ENCODE measurements around the gene STUB1. TPM values are rescaled to one million over a fixed set of nuclear protein-coding genes. Genes with fewer than 3 reads are reported as not detected.
A peak's percentile ranks its signal among the peaks of the same experiment; 100 is the strongest.
"Not testable (repeated sequence)": the region's sequence is repeated elsewhere in the genome, so short reads cannot be mapped to it uniquely, and the experiment has no call there.

The STUB1 gene
- total RNA-seq, 1 experiment from 2014 or later = 83.1 TPM

DNA sequence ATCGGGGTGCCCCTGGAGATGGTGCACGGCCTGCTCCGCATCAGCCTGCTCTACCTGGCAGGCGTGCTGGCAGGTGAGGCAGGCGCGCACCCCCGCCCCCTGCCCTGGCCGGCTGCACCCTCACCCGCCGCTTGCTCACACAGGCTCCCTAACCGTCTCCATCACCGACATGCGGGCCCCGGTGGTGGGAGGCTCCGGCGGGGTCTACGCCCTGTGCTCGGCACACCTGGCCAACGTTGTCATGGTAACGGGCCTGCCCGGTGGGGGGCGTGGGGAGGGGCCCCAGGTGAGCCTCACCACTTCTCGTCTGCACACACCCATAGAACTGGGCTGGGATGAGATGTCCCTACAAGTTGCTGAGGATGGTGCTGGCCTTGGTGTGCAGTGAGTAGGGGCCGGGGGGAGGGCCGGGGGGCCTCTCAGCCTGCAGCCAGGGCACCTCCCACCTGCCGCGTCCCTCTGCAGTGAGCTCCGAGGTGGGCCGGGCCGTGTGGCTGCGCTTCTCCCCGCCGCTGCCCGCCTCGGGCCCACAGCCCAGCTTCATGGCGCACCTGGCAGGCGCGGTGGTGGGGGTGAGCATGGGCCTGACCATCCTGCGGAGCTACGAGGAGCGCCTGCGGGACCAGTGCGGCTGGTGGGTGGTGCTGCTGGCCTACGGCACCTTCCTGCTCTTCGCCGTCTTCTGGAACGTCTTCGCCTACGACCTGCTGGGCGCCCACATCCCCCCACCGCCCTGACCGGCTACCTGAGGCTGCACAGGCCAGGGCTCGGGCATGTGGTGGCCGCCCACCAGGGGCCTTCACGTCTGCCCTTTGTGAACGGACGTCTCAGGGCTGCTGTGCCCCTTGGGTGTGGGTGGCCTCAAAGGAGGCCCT lies 2.7 kb upstream of the STUB1 start:
- DNase-seq (ENCODE audit: extremely low read depth, low read depth) = no peak

DNA sequence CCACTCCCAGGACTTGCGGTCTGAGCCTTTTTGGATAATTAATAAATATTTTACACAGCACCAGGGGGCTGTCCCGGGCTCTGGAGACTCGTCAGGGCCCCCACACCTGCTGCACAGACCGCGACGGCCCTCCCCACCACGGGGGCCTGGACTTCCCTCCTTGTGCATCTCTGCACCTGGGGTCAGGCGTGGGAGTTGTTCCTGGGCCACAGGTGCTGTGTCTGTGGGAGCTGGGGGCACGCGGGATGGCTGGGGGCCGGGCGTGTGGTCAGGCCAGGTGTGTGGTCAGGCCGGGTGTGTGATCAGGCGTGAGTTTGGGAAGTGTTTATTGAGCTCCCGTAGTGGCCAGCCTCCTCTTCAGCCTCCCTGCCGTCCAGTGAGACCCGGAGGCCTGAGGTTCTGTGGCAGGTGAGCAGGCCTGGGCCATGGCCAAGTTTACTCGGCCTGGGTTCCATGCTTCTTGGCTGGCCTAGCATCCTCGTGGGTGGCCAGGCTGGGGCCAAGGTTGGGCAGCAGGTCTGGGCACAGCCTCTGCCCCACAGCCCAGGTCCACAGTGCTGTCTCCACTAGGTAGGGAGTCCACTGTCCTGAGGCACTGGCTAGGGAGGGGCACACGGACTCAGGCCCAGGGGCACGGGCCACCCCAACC lies 1.9 kb upstream of the STUB1 start:
- no peak for DNase-seq (ENCODE audit: extremely low read depth, low read depth)

DNA sequence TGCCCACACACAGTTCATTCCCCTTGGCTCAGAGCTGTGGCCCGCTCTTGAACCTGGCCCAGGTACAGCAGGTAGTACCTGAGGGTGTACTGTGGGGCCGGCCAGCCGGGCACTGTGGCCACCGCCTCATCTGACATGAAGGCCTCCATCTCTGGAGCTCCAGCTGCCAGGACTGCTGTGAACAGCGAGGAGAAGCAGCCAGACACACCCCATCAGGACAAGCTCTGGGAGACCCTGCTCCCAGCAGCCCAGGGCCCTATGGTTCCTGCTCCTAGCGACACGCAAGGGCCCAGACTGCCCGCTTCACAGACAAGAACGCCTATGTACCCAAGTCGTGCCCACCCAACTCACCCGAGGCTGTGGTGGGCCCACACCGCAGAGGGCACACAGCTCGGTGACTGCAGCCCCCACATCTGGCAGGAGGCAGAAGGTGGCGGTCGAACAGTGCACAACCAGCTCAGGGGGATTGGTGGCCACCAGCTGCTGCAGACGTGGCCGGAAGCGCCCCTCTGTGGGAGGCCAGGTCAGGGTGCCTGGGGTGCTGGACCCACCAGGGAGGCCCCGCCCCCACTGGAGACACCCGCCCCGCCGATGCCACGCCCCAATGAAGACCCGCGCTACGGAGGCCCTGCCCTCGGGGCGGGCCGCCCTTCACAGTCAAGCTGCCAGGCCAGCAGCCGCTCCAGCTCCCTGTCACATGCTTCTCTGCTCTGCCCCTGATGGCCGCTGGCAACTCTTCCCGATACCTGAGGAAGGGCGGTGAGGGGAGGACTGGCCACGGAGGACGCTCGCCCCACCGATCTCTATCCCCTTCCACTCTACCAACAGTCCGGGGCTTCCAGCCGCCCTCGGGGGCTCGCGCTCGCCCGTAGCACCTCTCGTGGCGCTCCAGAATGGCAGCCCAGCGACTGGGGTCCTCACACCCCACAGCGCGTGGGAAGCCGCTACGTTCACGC lies 1.1 kb upstream of the STUB1 start:
- no peak for DNase-seq (ENCODE audit: extremely low read depth, low read depth)

DNA sequence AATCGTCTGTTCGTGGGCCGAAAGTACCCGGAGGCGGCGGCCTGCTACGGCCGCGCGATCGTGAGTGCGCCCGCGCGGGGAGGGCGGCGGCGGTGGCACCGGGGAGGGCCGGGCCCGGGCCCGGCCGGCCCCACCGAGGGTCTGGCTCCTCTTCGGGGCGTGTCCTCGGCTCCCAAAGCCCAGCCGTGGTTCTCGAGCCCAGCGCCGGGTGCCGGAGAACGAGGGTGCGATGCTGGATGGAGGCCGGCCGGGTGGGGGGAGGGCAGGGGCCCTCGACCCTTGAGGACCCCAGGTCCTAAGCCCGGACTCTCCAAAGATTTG lies 375 bp downstream of the STUB1 start:
- DNase-seq (ENCODE audit: extremely low read depth, low read depth) = no peak

DNA sequence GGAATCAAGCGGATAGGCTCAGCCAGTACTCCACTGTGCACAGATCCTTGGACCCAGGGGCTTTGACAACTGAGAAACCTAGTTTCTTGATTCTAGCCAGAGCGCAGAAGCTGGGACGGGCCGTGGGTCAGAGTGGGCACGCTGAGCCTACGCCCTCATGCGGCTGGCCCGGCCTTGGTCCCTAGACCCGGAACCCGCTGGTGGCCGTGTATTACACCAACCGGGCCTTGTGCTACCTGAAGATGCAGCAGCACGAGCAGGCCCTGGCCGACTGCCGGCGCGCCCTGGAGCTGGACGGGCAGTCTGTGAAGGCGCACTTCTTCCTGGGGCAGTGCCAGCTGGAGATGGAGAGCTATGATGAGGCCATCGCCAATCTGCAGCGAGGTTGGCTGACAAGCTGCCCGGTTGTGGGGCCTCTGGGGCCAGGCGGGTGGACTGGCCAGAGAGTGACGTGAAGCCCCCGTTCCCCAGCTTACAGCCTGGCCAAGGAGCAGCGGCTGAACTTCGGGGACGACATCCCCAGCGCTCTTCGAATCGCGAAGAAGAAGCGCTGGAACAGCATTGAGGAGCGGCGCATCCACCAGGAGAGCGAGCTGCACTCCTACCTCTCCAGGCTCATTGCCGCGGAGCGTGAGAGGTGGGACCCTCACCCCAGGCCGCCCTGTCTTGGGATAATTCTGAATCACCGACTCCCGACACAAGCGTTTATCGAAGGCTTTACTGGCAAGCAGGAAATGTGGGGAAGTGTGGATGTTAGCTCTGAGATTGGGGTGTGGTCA lies 946 bp downstream of the STUB1 start:
- DNase-seq (ENCODE audit: extremely low read depth, low read depth) = no peak

DNA sequence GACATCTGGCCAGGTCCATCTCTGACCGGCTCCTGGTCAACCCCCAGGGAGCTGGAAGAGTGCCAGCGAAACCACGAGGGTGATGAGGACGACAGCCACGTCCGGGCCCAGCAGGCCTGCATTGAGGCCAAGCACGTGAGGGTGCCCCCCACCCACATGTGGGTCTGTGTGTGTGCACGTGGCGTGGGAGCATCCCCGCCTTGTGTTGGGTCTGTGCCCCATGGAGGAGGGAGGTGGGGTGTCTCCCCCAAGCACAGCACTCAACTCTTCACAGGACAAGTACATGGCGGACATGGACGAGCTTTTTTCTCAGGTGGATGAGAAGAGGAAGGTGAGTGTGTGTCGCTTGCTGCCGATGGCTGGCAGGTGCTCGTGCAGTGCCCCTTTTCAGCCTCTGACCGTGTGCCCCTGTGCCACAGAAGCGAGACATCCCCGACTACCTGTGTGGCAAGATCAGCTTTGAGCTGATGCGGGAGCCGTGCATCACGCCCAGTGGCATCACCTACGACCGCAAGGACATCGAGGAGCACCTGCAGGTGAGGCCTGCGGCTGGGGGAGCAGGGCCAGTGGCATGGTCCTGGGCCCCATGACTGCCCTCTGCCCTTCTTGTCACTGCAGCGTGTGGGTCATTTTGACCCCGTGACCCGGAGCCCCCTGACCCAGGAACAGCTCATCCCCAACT lies 1.7 kb downstream of the STUB1 start:
- no peak for DNase-seq (ENCODE audit: extremely low read depth, low read depth)

DNA sequence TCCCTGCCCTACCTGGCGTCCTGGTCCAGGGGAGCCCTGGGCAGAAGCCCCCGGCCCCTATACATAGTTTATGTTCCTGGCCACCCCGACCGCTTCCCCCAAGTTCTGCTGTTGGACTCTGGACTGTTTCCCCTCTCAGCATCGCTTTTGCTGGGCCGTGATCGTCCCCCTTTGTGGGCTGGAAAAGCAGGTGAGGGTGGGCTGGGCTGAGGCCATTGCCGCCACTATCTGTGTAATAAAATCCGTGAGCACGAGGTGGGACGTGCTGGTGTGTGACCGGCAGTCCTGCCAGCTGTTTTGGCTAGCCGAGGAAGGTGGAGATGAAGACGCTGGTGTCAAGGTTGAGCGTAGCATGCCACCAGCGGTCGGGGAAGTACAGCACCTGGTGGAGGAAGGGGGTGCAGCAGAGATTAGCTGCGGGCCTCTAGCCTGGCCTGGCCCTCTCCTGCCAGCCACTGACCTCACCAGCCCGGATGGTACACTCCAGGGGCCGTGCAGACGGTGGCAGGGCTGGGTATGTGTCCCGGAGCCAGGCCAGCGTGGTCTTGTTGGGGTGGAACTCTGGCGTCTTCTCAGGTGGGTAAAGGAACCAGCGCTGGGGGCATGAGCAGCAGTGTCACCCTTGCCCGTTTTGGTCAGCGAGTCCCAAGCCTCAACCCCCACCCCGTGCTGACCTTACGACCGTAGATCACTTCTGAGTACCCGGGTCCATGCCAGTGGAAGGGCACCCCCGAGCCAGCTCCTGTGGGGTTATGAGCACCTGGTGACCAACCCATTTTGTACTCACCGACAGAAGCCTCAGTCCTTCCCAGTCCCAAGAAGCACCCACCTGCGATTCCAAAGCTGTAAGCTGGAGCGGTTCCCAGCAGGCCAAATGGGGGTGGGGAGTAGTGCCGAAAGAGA lies 2.5 kb downstream of the STUB1 start:
- DNase-seq (ENCODE audit: extremely low read depth, low read depth) = no peak

DNA sequence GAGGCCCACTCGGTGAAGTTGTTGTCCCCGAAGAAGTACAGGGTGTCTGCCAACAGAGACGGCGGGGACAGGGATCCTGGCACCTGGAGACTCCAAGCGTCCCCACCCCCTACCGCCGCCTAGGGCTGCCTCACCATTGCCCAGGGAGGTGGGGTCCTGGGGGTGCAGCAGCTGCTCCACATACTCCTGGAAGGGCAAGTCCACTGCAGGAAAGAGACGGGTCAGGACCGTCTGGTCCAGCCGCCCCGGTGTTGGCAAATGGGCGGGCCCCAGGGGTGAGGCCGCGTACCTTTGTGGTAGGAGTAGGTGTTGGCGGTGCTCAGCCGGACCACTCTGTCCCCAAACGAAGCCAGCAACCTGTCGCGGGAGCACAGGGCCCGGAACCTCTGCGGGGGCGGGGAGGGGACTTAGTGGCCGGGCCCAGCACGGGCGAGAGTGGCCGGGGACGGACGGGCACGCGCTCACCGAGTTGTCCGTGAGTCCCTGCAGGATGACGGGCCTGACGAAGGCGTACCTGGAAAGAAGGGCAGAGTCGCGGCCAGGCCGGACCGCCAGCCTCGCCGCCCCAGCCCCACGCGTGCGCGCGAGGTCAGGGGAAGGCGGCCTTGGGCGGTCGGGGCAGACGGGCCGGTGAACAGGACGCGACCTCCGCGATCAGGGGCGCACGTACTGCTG lies 3.3 kb downstream of the STUB1 start:
- DNase-seq (ENCODE audit: extremely low read depth, low read depth) = no peak

DNA sequence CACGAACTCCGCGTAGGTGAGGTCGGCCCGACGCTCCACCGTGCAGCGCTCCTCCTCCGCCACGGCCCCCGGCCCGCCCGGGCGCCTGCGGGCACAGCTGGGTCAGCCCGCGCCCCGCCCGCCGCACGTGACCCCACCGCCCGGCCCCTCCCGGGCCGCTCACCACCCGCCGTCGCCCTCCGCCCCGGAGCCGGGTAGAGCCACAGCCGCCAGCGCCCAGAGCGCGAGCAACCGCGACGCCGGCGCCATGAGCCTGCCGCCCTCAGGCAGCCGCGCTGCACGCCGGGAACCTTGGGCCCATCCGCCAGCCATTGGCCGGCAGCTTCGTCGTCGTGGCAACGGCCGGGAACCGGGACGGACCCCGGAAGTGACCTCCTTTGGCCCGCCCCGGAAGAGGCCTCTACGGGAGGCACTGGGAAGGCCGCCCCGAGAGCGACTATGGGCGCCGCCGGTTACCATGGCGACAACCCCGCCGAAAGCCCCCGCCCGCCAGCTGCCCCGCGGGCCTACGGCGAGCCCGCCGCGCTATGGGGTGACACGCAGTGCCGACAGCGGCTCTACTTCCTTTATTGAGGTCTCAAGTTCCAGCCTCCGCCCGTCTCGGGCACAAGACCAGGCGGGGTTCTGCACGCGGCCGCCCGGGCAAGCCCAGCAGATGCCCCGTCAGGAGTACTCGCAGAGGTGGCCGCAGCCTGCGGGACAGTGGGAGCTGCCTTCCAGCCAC lies 4.0 kb downstream of the STUB1 start, which contains the start of gene JMJD8:
Gene JMJD8, minus strand, starts transcription at position 264 of the 724 bp plus-strand sequence. Its CDS starts 15 bp downstream, at position 249.
- DNase-seq (ENCODE audit: extremely low read depth, low read depth) = peak; percentile 95

DNA sequence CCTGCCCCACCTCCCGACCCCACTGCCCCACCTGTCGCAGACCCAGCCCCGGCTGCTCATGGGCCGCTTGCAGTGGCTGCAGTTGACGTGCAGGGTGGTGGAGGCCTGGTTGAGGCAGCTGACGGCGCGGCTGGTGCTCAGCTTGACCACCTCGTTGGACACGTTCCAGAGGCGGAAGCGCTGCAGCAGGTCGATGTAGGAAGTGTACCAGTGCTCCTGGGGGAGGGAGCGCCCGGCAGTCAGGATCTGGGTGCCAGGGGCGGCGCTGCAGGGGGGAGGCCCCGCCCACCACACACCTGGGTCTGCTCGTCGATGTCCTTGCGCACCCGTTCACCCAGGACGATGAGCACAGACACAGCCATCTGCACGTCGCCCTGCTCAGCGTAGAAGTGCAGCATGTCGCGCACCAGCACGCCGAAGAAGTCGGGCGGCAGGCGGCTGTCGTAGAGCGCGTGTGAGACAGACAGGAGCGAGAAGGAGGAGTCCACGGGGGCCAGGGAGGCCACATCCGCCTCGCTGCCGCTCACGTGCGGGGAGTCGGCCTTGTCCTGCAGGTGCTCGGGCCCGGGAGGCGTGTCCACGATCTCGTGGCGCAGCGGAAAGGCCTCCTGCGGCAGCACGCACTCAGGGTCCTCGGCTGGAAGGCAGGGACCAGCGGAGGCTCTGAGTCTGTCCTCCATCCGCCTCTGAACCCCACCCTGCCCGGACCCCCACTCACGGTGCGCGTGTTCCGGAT lies 4.9 kb downstream of the STUB1 start:
- no peak for DNase-seq (ENCODE audit: extremely low read depth, low read depth)

DNA sequence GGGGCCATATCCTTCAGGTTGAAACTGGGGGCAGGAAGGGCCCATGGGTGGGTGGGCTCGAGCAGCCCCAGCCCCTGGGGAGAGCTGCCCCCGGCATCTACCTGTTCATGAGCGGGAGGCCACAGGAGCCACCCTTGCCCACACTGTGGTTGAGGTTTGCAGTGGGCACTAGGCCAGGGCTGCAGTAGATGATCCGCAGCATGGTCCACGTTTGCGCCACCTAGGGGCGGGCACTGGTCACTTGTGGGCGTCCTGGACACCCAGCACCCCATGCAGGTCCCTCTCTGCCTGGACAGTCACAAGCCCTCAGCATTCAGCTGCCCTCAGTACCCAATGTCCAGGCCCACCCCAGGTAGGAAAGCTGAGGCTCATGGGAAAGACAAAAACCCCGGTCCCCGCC lies 5.8 kb downstream of the STUB1 start:
- peak; percentile 73 for DNase-seq (ENCODE audit: extremely low read depth, low read depth)

DNA sequence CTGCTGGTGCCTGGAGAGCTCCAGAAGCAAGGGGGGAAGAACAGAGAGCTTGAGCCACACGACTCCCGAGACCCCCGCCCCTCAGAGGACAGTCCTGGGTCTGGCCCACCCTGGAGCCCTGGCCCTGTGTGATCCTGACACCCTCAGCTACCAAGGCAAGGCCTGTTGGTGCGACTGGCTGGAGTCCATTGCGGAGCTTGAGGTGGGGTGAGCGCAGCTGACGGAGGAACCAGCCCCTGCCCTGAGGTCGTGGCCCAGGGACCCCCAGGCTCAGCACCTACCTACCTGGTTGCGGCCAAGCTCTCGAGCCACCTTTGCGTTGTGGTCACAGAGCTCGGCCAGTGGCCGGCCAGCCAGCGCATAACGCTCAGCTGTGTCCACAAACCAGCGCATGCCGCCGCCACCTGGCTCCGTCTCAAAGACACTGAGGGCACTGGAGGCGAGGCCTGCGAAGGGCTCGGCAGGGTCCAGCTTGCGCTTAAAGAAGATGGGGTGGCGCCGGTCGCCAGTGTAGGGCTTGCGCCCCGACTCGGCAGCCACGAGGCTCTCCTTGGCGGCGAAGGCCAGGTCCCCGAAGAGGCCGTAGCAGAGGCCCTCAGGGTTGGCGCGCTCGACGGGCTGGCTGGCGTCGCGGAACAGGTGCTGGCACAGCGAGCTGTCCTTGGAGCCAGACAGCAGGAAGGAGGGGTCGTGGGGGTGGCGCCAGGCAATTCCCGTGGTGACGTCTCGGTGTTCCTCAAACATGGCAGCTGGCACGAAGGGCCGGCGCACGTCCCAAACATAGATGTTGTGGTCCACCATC lies 6.5 kb downstream of the STUB1 start:
- no peak for DNase-seq (ENCODE audit: extremely low read depth, low read depth)

DNA sequence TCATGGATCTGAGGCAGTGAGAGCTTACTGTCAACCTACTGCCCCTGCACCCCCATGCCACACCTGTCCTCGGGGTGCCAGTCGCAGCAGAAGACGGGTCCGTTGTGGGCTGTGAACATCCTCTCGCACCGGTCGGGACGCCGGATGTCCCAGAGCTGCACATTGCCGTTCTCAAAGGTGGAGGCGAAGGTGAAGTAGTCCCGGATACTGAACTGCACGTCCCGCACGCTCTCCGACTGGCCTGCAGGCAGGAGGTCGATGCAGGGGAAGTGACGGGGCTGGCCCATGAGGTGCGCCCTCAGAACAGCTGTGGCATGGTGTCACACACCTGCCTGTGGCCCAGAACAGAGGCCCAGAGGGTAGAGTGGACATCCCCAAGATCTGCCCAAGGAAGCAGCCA lies 7.3 kb downstream of the STUB1 start:
- DNase-seq (ENCODE audit: extremely low read depth, low read depth) = no peak

DNA sequence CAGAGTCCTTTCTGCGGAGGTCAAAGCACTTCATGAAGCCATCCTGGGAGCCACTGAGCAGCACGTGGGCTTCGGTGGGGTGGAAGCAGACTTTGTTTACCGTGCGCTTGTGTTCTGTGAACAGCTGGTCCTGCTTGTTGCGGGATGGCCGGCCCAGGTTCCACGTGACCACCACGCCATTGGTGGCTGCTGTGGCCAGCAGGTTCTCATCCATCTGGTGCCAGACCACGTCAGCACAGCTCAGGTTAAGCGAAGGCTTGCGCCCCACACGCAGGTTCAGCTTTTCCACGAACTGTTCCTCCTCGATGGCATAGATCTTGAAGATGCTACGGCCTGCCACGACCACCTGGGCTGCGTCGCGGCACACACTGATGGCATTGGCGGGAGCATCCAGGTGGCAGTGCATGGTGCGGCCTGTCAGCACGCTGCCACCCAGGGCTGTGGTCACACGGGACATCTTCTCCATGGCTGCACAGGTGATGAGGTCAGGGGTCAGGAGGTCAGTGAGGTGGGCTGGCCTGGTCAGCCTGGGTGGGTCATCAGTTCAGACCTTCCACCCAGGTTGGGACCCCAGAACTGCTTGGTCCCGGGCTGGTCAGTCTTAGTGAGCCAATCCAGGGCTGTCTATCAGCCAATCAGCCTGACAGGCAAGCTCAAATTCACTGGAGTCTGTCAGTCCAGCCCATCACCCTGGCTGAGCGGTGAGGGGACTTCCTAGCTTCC lies 9.1 kb downstream of the STUB1 start:
- DNase-seq (ENCODE audit: extremely low read depth, low read depth) = no peak

DNA sequence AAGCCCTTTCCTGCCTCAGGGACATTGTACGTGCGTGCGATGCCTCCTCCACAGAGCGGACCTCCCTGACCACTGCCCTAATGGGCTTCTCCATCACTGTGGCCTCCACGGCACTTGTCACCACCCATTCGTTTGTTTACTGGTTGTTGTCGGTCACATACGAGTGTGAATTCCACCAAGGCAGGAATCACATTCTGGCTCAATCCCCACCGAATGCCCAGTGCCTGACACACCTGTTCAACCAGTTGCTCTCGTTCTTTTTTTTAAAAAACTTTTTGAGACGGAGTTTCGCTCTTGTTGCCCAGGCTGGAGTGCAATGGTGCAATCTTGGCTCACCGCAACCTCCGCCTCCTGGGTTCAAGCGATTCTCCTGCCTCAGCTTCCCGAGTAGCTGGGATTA lies 11.0 kb downstream of the STUB1 start:
- not testable (repeated sequence) for DNase-seq (ENCODE audit: extremely low read depth, low read depth)

All from NCI-H460 (cell line).